Muscle of leg (tissue), 11 donors: ENCODE data around the gene ZCWPW1. TPM values are rescaled to one million over a fixed set of nuclear protein-coding genes. Genes with fewer than 3 reads are reported as not detected.
A peak's percentile ranks its signal among the peaks of the same experiment; 100 is the strongest.
"Not testable (repeated sequence)": the region's sequence is repeated elsewhere in the genome, so short reads cannot be mapped to it uniquely, and the experiment has no call there.

Experiments used
- DNase-seq: peaks from one replicate; pipeline ENCODE4 v3.0.0; 2013
- H3K27ac ChIP-seq: one replicate; pipeline ENCODE4 v1.5.1; 2013; ENCODE audit warnings: mild to moderate bottlenecking, low read length, control low read depth
- H3K27me3 ChIP-seq: one replicate; pipeline ENCODE4 v1.6.1; 2013; ENCODE audit warnings: low read length; ENCODE audit not compliant: control insufficient read depth, insufficient read depth
- H3K36me3 ChIP-seq: one replicate; pipeline ENCODE4 v1.6.1; 2013; ENCODE audit warnings: low read length; ENCODE audit not compliant: control insufficient read depth, insufficient read depth
- H3K4me1 ChIP-seq: one replicate; pipeline ENCODE4 v1.6.1; 2013; ENCODE audit warnings: low read length; ENCODE audit not compliant: control insufficient read depth, insufficient read depth
- H3K4me3 ChIP-seq: one replicate; pipeline ENCODE4 v1.5.1; 2013; ENCODE audit warnings: low read length, control low read depth
- H3K9me3 ChIP-seq: replicated peaks from 2 replicates; pipeline ENCODE4 v1.6.1; 2013; ENCODE audit warnings: low read depth, low read length; ENCODE audit not compliant: control insufficient read depth
- WGBS: methylation state at CpG from one replicate; pipeline ENCODE4 v1.1.5; 2013; ENCODE audit warnings: missing lambda C conversion rate; ENCODE audit not compliant: insufficient coverage; 5-methylcytosine and 5-hydroxymethylcytosine counted together
- polyA plus RNA-seq, 8 donors: library from polyadenylated mRNA; unstranded; fragments of 120-200 nt; gene quantifications; one replicate each; pipeline versions ENCODE4 v1.2.1 to v1.2.3, GENCODE V29; 2013; ENCODE audit warnings: inconsistent platforms in 1 of 8, low replicate concordance in 1 of 8; ENCODE audit not compliant: insufficient read length in 8 of 8, insufficient read depth in 1 of 8
- total RNA-seq: library from RNA; stranded (reverse); fragments of 120-200 nt; gene quantifications from one replicate; pipeline ENCODE4 v1.2.4, GENCODE V29; 2013

The ZCWPW1 gene
- total and polyA plus RNA-seq, 9 donors = 4.4 to 8.9 (median 5.2) TPM

DNA sequence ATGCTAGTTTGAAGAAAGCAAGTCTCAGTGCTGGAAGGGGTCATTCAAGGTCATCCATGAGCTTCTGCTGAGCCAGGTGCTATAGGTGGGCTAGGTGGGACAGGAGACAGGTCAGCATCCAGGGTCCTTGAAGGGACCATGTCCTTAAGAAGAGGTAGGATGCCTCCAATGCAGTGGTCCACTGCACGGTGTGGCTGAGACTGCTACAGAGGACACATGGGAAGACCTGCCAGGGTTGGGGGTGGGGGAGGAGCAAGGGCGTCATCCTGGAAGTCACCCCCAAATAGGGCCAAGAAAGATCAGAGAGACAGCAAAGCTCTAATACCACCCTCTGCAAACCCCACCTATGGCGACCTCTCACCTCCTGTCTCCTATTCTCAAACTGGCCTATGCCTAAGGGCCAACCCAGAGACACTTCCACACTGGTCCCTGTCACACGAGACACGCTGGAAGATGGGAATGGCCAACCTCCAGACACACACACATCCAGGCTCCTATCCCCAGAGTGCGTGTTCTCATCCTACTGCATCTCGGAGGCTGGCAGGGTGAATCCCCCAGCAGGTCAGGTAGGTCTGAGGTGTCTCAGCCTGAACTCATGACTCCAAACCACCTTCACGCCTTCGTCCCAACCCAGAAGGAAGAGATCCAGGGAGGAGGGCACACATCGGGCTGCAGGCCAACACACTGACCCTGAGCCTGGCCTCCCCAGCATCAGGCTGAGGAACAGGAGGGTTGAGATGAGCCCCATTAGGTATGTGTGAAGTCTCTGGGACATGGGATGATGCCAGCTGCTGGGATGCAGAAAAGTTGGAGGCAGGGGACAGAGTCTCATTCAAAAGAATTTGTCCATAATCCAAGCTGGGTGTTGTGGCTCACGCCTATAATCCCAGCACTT is 13.4 kb upstream of the ZCWPW1 start:
- no peak for DNase-seq
- Histone ChIP-seq H3K36me3 (no peaks in the 10 kb centered on the region), H3K27me3 (no peaks in the 10 kb centered on the region), H3K4me1 (peaks cover 19% of the 10 kb centered on the region), H3K9me3 (no peaks in the 10 kb centered on the region), H3K27ac (no peak overlapping the region), H3K4me3 (no peak overlapping the region)
- 79% methylated on average over 6 of the region's 11 CpGs for WGBS

DNA sequence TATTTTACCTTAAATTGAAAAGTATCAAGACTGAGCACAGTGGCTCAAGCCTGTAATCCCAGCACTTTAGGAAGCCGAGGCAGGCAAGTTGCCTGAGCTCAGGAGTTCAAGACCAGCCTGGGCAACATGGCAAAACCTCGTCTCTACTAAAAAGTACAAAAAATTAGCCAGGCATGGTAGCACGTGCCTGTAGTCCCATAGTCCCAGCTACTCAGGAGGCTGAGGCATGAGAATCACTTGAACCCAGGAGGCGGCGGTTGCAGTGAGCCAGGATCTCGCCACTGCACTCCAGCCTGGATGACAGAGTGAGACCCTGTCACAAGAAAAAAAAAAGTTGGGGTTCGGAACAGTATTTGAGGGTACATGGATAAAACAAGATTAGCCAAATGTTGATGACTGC is 10.7 kb upstream of the ZCWPW1 start:
- Histone ChIP-seq H3K36me3 (peaks cover 10% of the 10 kb centered on the region), H3K4me1 (peaks cover 24% of the 10 kb centered on the region)
- H3K27ac ChIP-seq, H3K27me3 ChIP-seq, DNase-seq, H3K9me3 ChIP-seq, H3K4me3 ChIP-seq: not testable (repeated sequence)
- WGBS = 83% methylated on average over 6 of the region's 7 CpGs

DNA sequence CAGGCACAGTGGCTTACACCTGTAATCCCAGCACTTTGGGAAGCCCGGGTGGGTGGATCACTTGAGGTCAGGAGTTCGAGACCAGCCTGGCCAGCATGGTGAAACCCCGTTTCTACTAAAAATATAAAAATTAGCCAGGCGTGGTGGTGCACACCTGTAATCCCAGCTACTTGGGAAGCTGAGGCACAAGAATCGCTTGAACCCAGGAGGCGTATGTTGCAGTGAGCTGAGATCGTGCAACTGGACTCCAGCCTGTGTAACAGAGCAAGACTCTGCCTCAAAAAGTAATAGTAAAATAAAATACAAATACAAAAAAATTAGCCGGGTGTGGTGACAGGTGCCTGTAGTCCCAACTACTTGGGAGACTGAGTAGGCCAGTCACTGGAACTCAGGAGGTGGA is 10.2 kb upstream of the ZCWPW1 start:
- not testable (repeated sequence) for H3K4me3 ChIP-seq, H3K27me3 ChIP-seq, H3K27ac ChIP-seq, DNase-seq, H3K9me3 ChIP-seq
- 86% methylated on average over 1 of the region's 8 CpGs for WGBS
- Histone ChIP-seq H3K4me1 (peaks cover 21% of the 10 kb centered on the region), H3K36me3 (peaks cover 16% of the 10 kb centered on the region)

DNA sequence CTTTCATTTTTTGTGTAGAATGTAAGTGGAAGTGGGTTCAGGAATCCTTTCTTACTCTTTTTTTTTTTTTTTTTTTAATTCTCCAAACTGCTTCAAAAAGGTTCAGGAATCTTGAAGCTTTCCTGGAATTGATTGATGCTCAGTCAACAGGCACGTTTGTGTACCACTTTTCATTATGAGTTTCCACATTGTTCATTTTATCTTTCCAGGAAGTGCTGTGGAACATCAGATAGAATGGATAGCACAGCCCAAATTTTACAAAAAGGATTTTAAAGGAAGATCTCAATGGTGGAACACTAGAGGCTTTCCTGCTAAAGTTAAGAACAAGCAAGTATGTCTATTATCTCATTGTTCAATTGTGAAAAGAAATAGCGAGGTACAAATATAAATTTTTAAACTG is 9.7 kb upstream of the ZCWPW1 start:
- WGBS = no CpG with 5 or more reads among the region's 2 CpGs
- no peak for DNase-seq
- no peak overlapping the region for H3K4me3 ChIP-seq
- H3K27ac ChIP-seq = peak overlapping the region; percentile 29
- peaks cover 21% of the 10 kb centered on the region for H3K36me3 ChIP-seq
- H3K9me3 ChIP-seq = no peaks in the 10 kb centered on the region
- no peaks in the 10 kb centered on the region for H3K27me3 ChIP-seq
- H3K4me1 ChIP-seq = peaks cover 22% of the 10 kb centered on the region

DNA sequence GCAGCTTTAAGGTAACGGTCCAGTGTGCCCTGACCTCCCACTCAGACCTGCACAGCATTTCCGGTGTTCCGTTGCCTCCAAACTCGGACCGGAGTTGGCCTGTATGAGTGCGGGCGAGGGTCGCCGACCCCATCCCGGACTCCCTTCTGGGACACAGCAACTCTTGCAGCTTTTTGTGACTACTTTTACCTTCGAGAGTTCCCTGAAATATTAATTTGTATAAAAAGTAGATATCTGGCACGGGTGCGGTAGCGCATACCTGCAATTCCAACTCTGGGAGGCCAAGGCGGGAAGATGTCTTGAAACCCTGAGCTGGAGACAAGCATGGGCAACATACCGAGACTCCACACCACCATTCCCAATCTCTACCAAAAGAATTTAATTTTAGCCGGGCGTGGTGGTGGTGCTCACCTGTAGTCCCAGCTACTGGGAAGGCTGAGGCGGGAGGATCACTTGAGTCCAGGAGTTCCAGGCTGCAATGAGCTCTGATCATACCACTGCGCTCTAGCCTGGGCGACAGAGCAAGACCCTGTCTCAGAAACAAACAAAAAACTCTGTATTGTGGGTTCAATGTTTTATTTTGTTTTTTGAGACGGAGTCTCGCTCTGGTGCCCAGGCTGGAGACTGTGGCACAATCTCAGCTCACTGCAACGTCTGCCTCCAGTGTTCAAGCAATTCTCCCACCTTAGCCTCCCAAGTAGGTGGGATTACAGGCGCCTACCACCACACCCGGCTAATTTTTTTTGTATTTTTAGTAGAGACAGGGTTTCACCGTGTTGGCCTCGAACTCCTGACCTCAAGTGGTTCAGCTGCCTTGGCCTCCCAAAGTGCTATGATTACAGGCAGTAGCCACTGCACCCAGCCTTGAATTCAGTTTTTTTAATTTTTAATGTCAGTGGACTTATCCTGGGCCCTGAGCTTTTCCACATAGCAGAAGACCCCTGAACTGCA is 8.9 kb upstream of the ZCWPW1 start:
- peak overlapping the region; percentile 29 for H3K27ac ChIP-seq
- WGBS = 86% methylated on average over 10 of the region's 28 CpGs
- DNase-seq = no peak

DNA sequence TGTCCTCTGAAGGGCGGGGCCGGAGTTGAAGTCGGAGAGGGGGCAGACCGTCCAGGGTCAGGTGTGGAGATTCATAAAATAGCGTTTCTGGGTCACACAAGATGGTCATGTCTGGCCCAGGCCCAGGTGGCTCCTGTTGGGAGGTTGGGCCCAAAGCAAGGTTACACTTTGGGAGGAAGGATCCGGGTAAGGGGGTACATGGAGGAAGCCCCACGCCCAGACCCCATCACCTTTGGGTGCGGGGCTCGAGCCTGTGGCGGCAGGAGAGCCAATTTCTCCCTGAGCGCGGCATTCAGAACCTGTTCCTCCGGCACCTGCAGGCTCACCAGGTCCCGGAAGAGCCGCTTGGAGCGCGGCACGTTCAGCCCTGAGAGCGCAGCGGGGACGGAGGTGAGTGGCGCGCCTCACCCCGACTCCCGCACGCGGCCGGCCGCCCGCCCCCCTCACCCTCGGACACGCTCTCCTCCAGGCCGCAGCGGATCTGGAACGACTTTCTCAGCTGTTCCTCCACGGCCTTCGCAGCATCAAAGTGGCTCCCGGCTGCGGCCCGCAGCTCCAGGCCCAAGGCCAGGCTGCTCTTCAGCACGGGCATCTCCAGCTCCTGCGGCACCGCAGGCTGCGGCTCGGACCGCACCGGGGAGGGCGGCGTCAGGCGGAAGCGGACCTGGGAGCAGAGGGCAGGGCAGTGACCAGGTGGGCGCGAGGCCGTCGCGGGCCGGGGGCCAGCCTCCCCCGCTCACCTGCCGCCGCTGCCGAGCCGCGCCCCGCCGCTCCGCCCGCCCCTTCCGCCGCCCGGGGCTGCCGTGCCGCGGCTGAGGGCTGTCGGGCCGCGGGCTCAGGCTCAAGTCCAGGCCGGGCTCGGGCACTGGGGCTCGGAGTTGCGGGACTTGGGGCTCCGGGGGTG is 7.2 kb upstream of the ZCWPW1 start:
- peak overlapping the region; percentile 91 for H3K27ac ChIP-seq
- WGBS = 2% methylated on average over 79 of the region's 81 CpGs
- H3K4me1 ChIP-seq = peaks cover 44% of the 10 kb centered on the region
- DNase-seq = peak; percentile 57
- peaks cover 46% of the 10 kb centered on the region for H3K36me3 ChIP-seq
- H3K27me3 ChIP-seq = no peaks in the 10 kb centered on the region
- H3K9me3 ChIP-seq = no peaks in the 10 kb centered on the region
- peak overlapping the region; percentile 86 for H3K4me3 ChIP-seq

More for the DNA sequence above, 8.9 kb upstream of the ZCWPW1 start:
- Histone ChIP-seq H3K9me3 (no peaks in the 10 kb centered on the region), H3K36me3 (peaks cover 29% of the 10 kb centered on the region), H3K4me1 (peaks cover 27% of the 10 kb centered on the region), H3K27me3 (no peaks in the 10 kb centered on the region), H3K4me3 (no peak overlapping the region)

DNA sequence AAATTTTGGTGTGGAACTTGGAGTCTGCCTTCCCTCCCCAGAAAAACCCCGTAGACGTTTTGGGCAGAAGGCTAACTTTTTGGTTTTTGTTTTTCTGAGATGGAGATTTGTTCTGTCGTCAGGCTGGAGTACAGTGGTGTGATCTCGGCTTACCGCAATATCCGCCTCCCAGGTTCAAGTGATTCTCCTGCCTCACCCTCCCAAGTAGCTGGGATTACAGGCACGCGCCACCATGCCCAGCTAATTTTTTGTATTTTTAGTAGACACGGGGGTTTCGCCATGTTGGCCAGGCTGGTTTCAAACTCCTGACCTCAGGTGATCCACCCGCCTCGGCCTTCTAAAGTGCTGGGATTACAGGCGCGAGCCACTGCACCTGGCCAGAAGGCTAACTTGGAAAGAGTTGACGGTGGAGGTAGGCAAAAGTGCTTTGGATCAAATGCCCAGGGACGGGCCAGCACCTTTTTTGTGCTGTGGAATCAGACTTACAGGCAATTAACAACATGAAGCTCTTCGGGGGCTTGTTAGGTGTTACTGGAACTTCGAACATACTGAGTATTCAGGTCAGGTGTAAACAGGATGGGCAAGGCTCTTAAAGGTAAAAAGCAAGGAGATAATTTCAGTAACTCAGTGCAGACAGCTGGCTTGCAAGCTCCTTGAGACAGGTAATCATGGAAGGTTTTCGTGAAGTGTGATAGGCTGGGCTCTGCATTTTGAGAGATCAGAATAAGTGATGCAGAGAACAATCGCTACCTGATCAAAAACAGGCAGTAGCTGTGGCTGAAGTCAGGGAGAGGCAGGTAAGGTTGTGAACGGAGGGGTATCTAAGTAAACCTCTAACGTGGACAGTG is 6.0 kb upstream of the ZCWPW1 start:
- Histone ChIP-seq H3K27ac (no peak overlapping the region), H3K9me3 (no peaks in the 10 kb centered on the region), H3K27me3 (no peaks in the 10 kb centered on the region), H3K4me1 (peaks cover 48% of the 10 kb centered on the region), H3K36me3 (peaks cover 46% of the 10 kb centered on the region), H3K4me3 (no peak overlapping the region)
- WGBS = 82% methylated on average over 17 of the region's 22 CpGs
- no peak for DNase-seq

DNA sequence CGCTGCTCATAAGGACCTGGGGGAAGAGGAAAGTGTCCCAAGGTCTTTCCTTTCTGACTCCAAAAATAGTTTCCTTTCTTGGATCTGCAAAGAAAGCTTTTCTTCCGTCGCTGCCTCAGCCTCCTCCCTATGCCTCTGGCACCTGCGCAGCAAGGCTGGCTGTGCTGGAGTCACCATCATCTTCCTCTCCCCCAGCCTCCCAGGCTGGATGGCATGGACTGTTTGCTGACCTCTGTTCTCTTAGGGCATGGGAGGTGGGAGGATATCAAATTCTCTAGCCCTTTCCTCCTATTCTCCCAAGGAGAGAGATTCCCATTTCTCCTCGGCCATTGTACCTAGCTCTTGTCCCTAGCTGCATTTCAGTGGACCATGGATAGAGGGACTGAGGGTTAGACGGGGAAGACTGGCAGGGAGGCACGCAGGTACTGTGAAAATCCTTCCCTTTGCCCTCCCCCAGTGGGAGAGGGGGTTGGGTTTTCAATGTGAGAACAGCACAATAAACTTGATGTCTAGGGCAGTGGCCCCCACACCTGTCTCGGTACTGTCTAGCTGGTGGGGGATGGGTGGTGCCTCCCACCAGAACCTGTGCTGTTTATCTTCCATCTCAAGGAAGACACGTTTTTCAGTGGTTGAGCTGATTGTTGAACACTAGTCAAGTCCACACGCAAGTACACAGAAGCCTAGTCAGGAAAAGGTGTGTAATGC is 5.2 kb upstream of the ZCWPW1 start:
- no peak overlapping the region for H3K4me3 ChIP-seq
- no peaks in the 10 kb centered on the region for H3K27me3 ChIP-seq
- H3K4me1 ChIP-seq = peaks cover 48% of the 10 kb centered on the region
- 92% methylated on average over 4 of the region's 10 CpGs for WGBS
- H3K36me3 ChIP-seq = peaks cover 46% of the 10 kb centered on the region
- H3K9me3 ChIP-seq = no peaks in the 10 kb centered on the region
- no peak for DNase-seq
- peak overlapping the region; percentile 49 for H3K27ac ChIP-seq
